ENCODE measurements around the gene IER2. TPM values are rescaled to one million over a fixed set of nuclear protein-coding genes. Genes with fewer than 3 reads are reported as not detected.

IER2 gene
- total RNA-seq, 1 experiment from 2014 or later = 80.4 TPM

DNA sequence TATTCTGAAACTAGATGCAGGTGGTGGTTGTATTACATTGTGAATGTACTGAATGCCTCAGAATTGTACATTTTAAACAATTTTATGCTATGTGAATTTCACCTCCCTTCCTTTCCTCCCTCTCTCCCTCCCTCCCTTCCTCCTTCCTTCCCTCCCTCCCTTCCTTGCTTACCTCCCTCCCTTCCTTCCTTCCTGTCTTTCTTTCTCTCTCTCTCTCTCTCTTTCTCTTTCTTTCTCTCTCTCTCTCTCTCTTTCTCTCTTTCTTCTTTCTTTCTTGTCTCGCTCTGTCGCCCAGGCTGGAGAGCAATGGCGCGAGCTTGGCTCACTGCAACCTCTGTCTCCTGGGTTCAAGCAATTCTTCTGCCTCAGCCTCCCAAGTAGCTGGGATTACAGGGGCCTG lies 37.2 kb downstream of the IER2 start:
- Histone ChIP-seq H3K9me3 (ENCODE audit: control insufficient read depth, insufficient read depth, low read depth, low read length) (no peaks in the 10 kb centered on the region), H3K27ac (ENCODE audit: low read length) (no peak overlapping the region), H3K4me3 (ENCODE audit: low read depth in 2 of 2, low read length in 2 of 2) (no peak overlapping the region), H3K27me3 (ENCODE audit: control insufficient read depth, insufficient read depth, low read length) (no peaks in the 10 kb centered on the region), H3K4me1 (ENCODE audit: control insufficient read depth, insufficient read depth, low read length) (no peaks in the 10 kb centered on the region), H3K36me3 (ENCODE audit: control insufficient read depth, insufficient read depth, low read length) (no peaks in the 10 kb centered on the region)
- ATAC-seq = no peak
- in situ Hi-C loops (cut with HindIII; ENCODE audit: low pct_unique_long_range_greater_than_20kb, low sequenced_read_pairs) = no loop called here
- no peak for DNase-seq (ENCODE audit: low read depth, low spot score)
- no peak for TF ChIP-seq POLR2AphosphoS5 (IDR thresholded peaks at IDR 0.05; ENCODE audit: low read depth, low read length)
- TF ChIP-seq TCF7L2 (IDR thresholded peaks at IDR 0.05; ENCODE audit: low read depth, low read length) = no peak
- TF ChIP-seq SIN3A (IDR thresholded peaks at IDR 0.05; ENCODE audit: borderline replicate concordance, insufficient read depth, low read depth, low read length) = no peak
- TF ChIP-seq, protein P1, sequence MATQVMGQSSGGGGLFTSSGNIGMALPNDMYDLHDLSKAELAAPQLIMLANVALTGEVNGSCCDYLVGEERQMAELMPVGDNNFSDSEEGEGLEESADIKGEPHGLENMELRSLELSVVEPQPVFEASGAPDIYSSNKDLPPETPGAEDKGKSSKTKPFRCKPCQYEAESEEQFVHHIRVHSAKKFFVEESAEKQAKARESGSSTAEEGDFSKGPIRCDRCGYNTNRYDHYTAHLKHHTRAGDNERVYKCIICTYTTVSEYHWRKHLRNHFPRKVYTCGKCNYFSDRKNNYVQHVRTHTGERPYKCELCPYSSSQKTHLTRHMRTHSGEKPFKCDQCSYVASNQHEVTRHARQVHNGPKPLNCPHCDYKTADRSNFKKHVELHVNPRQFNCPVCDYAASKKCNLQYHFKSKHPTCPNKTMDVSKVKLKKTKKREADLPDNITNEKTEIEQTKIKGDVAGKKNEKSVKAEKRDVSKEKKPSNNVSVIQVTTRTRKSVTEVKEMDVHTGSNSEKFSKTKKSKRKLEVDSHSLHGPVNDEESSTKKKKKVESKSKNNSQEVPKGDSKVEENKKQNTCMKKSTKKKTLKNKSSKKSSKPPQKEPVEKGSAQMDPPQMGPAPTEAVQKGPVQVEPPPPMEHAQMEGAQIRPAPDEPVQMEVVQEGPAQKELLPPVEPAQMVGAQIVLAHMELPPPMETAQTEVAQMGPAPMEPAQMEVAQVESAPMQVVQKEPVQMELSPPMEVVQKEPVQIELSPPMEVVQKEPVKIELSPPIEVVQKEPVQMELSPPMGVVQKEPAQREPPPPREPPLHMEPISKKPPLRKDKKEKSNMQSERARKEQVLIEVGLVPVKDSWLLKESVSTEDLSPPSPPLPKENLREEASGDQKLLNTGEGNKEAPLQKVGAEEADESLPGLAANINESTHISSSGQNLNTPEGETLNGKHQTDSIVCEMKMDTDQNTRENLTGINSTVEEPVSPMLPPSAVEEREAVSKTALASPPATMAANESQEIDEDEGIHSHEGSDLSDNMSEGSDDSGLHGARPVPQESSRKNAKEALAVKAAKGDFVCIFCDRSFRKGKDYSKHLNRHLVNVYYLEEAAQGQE (IDR thresholded peaks at IDR 0.05; ENCODE audit: insufficient read depth in 1 of 2, low read depth in 2 of 2, low read length in 1 of 2) = no peak
- TF ChIP-seq, protein P2, sequence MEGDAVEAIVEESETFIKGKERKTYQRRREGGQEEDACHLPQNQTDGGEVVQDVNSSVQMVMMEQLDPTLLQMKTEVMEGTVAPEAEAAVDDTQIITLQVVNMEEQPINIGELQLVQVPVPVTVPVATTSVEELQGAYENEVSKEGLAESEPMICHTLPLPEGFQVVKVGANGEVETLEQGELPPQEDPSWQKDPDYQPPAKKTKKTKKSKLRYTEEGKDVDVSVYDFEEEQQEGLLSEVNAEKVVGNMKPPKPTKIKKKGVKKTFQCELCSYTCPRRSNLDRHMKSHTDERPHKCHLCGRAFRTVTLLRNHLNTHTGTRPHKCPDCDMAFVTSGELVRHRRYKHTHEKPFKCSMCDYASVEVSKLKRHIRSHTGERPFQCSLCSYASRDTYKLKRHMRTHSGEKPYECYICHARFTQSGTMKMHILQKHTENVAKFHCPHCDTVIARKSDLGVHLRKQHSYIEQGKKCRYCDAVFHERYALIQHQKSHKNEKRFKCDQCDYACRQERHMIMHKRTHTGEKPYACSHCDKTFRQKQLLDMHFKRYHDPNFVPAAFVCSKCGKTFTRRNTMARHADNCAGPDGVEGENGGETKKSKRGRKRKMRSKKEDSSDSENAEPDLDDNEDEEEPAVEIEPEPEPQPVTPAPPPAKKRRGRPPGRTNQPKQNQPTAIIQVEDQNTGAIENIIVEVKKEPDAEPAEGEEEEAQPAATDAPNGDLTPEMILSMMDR (IDR thresholded peaks at IDR 0.05) = no peak
- ChIA-PET CTCF (no interaction called here), POLR2A (no interaction called here)
- intact Hi-C loops (cut with micrococcal nuclease; ENCODE audit: unreplicated experiment) = no loop called here
- BruUV-seq (replicated peaks) = no TSS peak

DNA sequence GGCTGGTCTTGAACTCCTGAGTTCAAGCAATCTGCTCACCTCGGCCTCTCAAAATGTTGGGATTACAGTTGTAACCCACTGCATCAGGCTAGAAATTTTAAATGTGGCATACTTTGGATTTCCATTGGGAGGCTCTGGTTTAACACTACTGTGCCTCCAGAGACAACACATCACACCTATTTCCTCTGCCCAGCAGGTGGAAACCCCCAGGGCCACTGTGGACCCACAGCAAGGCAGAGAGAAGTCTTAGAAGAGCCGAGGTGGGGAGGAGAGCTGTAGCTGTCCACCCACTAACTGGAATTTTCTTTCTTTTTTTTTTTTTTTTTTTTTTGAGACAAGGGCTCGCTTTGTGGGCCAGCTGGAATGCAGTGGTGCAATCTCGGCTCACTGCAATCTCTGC lies 39.4 kb downstream of the IER2 start:
- intact Hi-C loops (cut with micrococcal nuclease; ENCODE audit: unreplicated experiment) = no loop called here
- no peak for TF ChIP-seq TCF7L2 (IDR thresholded peaks at IDR 0.05; ENCODE audit: low read depth, low read length)
- no peak for TF ChIP-seq POLR2AphosphoS5 (IDR thresholded peaks at IDR 0.05; ENCODE audit: low read depth, low read length)
- TF ChIP-seq, protein P1 (IDR thresholded peaks at IDR 0.05; ENCODE audit: insufficient read depth in 1 of 2, low read depth in 2 of 2, low read length in 1 of 2) = no peak
- no peak for TF ChIP-seq SIN3A (IDR thresholded peaks at IDR 0.05; ENCODE audit: borderline replicate concordance, insufficient read depth, low read depth, low read length)
- TF ChIP-seq, protein P2 (IDR thresholded peaks at IDR 0.05) = no peak
- ChIA-PET CTCF (interaction anchor here (0.5 kb wide), 1 partner anchor 179 kb away, joined by 3 read pairs; no protein-coding TSS in a partner anchor), POLR2A (no interaction called here)
- no peaks in the 10 kb centered on the region for H3K4me1 ChIP-seq (ENCODE audit: control insufficient read depth, insufficient read depth, low read length)
- H3K36me3 ChIP-seq (ENCODE audit: control insufficient read depth, insufficient read depth, low read length) = no peaks in the 10 kb centered on the region
- BruUV-seq (replicated peaks) = no TSS peak
- no peaks in the 10 kb centered on the region for H3K9me3 ChIP-seq (ENCODE audit: control insufficient read depth, insufficient read depth, low read depth, low read length)
- H3K27me3 ChIP-seq (ENCODE audit: control insufficient read depth, insufficient read depth, low read length) = no peaks in the 10 kb centered on the region
- no peak overlapping the region for H3K4me3 ChIP-seq (ENCODE audit: low read depth in 2 of 2, low read length in 2 of 2)
- DNase-seq (ENCODE audit: low read depth, low spot score) (no peak), ATAC-seq (no peak)
- in situ Hi-C loops (cut with HindIII; ENCODE audit: low pct_unique_long_range_greater_than_20kb, low sequenced_read_pairs) = no loop called here
- H3K27ac ChIP-seq (ENCODE audit: low read length) = no peak overlapping the region
